ENCODE results near the gene DUOXA1.
"Not testable (repeated sequence)": the region's sequence is repeated elsewhere in the genome, so short reads cannot be mapped to it uniquely, and the experiment has no call there.

Gene DUOXA1

DNA sequence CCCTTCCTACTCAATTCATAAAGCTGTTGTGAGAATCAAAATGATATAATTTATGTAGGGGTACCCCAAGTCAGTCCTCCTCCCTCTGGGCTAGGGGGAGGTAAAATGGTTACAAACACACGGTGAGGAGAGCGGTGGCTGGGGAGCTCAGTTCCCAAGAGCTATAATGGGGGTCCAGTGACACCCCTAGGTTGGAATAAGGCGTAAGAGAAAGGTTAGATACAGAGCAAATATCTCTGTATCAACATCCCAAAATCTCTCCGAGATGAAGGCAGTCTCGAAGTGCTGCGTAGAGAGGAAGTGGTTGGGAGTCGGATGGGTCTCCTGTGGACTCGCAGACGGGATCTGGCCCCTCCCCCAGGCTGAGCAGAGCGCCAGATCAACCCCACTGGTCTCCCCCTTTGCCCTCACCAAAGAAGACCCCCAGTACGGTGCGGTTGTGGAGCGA, 17.5 kb downstream of the DUOXA1 start:
- no peak for DNase-seq (ENCODE audit: low spot score)
- TF ChIP-seq, protein P1, sequence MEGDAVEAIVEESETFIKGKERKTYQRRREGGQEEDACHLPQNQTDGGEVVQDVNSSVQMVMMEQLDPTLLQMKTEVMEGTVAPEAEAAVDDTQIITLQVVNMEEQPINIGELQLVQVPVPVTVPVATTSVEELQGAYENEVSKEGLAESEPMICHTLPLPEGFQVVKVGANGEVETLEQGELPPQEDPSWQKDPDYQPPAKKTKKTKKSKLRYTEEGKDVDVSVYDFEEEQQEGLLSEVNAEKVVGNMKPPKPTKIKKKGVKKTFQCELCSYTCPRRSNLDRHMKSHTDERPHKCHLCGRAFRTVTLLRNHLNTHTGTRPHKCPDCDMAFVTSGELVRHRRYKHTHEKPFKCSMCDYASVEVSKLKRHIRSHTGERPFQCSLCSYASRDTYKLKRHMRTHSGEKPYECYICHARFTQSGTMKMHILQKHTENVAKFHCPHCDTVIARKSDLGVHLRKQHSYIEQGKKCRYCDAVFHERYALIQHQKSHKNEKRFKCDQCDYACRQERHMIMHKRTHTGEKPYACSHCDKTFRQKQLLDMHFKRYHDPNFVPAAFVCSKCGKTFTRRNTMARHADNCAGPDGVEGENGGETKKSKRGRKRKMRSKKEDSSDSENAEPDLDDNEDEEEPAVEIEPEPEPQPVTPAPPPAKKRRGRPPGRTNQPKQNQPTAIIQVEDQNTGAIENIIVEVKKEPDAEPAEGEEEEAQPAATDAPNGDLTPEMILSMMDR (IDR thresholded peaks at IDR 0.05; ENCODE audit: extremely low read depth, missing control alignments), result no peak

- TF ChIP-seq, protein P1 (IDR thresholded peaks at IDR 0.05; ENCODE audit: extremely low read depth, missing control alignments), result no peak
- DNase-seq (ENCODE audit: low spot score), result no peak
Measured at GRCh38 chr15:45111390-45112142, 18.1 kb downstream of the DUOXA1 start.

- TF ChIP-seq, protein P1 (IDR thresholded peaks at IDR 0.05; ENCODE audit: extremely low read depth, missing control alignments), result no peak
- DNase-seq (ENCODE audit: low spot score), result no peak
Measured at GRCh38 chr15:45110256-45110820, 19.3 kb downstream of the DUOXA1 start.

DNA sequence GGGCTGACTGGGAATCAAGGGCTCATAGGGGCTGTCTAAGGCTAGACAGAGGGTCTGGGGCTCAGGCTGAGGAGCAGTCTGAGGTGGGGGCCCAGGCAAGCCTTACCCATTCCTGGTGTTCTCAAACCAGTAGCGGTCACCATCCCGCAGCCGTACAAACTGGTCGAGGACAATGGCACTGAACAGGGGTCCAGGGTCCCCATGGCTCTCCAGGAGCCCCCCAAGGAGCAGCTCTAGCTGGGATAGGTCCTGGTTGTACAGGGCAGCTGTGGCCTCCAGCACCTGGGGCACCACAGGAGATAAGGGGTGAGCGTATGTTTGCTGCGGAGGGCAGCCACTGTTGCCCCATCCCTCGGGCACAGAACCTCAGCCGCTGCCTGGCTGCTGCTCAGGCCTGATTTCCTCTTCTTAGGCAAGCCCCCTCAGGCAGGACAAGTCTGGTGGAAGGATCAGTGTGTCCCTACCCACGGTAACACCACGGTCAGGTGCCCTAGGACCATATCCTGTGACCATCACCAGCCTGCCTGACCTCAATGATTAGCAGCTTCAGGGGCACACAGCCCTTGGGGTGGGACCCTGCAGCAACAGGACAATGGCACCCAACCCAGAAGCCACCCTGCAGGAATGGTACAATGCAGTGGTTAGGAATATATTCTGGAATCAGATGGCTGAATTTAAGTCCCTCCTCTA, 21.6 kb downstream of the DUOXA1 start:
- TF ChIP-seq, protein P1 (IDR thresholded peaks at IDR 0.05; ENCODE audit: extremely low read depth, missing control alignments), result no peak
- DNase-seq (ENCODE audit: low spot score), result no peak

DNA sequence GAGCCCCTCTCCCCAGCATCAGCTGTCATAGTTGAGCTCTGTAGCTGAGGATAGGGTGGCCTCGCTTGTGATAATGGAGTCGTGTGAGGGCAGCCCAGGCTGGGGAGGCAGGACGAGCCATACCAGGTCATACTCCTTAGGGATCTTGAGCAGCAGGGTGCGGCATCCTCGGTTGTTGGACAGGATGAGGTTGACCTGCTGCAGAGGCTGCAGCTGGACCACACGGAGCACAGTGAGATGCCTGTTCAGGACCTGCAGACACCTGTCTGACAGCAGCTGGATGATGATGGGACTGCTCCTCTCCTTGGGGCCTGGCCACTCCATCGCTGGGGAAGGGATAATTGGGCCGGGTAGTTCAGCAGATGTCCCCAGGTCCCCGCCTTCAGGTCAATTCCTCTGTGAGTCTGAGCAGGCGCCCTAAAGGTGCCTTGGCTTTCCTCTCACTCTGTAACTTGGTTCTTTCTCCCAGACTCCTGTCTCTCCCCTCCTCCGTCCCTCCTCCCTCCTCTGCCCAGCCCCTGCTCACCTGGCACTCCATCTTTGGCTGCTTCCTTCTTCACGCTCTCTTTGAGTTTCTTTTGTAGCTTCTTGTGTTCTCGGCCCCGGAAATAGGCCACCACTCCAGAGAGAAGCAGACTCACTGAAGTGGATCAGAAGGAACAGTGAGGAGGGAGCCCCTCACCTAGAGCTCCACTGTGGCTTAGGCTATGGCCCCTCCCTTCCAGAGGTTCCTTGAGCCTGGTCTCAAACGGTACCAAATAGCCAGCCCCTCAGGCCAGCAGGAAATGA, 23.5 kb downstream of the DUOXA1 start:
- DNase-seq (ENCODE audit: low spot score), result no peak

DNA sequence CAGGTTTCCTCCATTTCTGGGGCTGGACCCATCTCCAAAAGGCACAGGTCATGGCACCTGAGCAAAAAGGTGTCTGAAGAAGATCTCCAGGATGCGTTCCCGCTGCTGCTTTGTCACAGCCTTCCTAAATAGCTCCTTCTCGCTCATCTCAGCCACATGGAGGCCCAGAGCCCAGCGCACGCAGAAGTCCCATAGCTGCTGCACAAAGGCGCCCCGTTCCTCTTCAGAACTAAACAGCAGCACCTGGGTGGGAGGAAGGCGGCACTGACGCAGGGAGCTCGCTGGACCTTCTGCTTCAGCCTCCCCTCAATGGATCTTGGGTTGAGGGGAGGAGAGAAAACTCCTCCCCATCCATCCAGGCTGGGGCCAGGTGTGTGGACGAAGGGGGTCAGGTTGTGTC, 24.1 kb downstream of the DUOXA1 start:
- no peak for DNase-seq (ENCODE audit: low spot score)
- TF ChIP-seq, protein P1 (IDR thresholded peaks at IDR 0.05; ENCODE audit: extremely low read depth, missing control alignments), result no peak

More for the DNA sequence above, 23.5 kb downstream of the DUOXA1 start:
- TF ChIP-seq, protein P1 (IDR thresholded peaks at IDR 0.05; ENCODE audit: extremely low read depth, missing control alignments), result no peak

- not testable (repeated sequence) for DNase-seq (ENCODE audit: low spot score)
Measured at GRCh38 chr15:45104170-45104569, 25.5 kb downstream of the DUOXA1 start.
